HG03159 (cell line): ENCODE results near the gene RABGAP1.

ENCODE experiments used
- ATAC-seq: cut with Tn5 transposase; IDR thresholded peaks from one replicate; pipeline ENCODE4 v1.9.1; 2021; ENCODE audit warnings: mild to moderate bottlenecking, moderate library complexity; ENCODE audit not compliant: unreplicated experiment

Gene RABGAP1

GRCh38 chr9:123044586-123044985 lies 103.8 kb downstream of the RABGAP1 start:
- no peak for ATAC-seq

- no peak for ATAC-seq
Observed at GRCh38 chr9:123046406-123047195, 105.8 kb downstream of the RABGAP1 start.

DNA sequence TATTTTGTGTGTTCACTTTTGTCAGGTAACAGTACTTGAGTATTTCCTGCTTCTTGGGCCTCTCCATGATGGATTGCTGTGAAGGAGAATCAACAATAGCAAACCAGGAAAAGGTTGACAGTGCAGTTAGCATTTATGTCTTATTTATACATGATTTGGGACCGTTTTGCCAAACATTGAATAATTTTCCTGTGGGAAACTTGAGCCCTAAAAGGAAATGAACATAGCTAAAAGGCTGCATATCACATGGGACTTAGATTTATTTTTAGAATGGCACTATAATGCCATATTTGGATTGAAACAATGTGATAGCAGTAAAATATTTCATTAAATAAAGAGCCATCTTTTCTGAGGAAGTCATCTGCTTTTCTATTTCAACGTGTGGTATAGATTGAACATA lies 107.9 kb downstream of the RABGAP1 start:
- no peak for ATAC-seq

DNA sequence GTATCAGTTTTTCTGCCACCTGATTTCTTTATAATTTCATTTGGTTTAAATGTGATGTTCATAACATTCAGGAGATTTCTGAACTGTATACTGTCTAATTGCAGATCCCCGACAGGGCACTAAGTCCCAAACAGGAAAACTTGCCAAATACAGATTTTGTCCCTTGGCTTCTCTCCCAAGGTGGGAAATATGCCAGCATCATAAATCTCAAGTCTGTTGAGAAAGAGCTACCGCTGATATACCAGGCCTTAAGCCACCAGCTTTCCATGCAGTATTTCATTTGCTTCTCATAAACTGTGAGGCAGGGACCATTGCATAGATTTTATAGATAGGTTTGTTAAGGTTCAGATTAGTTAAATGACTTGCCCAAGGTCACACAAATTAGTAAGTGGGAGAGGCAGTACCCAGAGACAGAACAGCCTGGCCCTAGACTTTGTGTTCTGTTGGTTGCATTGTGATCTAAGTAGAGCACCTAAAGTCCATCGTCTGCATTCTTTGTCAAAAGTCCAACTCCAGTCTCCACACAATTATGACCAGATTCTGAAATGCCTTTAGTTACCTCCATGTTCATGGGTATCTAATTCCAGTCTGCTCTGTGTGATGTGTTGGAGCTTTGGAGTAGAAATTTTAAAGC lies 108.9 kb downstream of the RABGAP1 start:
- no peak for ATAC-seq

GRCh38 chr9:123053046-123053445 lies 112.2 kb downstream of the RABGAP1 start:
- ATAC-seq = no peak

DNA sequence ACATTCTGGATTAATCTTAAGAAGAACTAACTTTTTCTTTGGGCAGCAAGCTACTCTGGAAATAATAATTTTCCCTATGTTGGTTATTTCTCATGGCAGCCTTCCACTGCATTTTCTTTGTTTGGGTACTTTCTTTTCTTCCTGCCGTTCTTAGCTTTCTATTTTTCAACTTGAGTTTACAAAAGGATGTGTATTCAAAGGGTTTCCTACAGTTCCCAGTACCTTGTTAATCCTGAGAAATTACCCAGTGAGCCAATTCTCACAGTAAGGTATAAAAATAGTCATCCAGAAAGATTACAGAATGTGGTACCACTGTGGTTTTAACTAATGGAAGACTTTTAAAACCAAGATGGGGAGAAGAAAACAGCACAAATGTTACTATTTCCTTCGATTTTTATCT lies 112.9 kb downstream of the RABGAP1 start:
- ATAC-seq = no peak

DNA sequence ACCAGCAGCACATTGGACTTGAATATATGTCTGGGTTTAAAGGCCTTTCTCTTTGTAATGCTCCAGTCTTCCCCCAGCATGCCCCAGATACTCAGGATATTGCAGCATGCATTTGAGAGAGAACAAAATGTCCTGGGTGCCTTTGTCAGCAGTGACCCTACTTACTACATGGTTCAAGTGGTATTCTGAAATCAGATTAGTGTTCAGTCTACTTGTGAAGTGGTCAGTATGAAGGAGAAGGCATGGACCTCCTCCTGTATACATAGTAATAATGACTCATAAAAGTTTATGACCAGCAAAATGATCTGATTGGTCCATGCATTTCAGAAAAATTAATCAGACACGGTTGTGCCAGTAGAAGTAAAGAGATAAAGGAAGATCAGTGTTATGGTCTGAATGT lies 118.0 kb downstream of the RABGAP1 start:
- ATAC-seq = no peak

GRCh38 chr9:123059472-123060220 lies 118.8 kb downstream of the RABGAP1 start:
- ATAC-seq = no peak

GRCh38 chr9:123061216-123061615 lies 120.4 kb downstream of the RABGAP1 start:
- no peak for ATAC-seq

DNA sequence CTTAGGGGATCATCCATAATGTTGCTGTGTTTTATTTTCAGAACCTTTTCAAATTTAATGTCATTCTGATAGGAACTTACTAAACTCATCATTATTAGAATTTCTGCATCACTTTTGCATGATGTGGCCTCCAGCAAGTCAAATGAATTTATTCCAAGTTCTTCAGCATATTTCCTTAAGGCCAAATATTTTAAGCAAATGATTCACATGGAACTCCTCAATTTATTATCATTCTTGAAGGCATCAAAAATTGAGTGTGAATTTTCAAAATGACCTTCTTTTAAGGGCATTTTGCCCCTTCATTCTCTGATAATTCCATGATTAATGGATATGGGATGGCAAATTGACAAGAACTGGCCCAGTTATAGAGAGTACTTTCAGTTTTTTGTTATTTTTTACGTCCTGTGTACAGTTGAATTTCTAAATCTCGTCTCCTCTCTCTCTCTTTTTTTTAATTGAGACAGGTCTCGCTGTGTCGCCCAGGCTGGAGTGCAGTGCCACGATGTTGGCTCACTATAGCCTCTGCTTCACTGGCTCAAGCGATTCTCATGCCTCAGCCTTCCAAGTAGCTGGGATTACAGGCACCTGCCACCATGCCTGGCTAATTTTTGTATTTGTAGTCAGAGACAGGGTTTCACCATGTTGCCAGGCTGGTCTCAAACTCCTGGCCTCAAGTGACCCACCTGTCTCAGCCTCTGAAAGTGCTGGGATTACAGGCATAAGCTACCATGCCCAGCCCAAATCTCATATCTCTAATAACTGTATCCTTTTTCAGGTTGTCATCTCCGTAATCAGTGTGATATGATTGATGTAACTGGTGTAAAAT lies 121.7 kb downstream of the RABGAP1 start:
- no peak for ATAC-seq

DNA sequence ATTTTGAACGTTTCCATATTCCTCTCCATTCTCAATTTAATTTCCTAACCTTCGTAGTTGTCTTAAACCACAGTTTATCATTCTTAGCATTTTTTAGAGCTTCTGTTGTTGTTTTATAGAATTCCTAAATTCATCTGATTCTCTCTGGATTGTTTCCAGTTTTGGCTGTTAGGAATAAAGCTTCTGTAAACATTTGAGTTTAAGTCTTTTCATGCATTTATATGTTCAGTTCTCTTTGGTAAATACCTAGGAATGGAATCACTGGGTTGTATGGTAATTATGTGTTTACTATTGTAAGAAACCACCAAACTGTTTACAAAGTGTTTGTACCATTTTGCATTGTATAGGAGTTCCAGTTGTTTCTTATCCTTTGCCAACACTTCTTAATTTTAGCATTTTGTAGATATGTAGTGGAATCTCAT lies 122.4 kb downstream of the RABGAP1 start:
- no peak for ATAC-seq

- no peak for ATAC-seq
Observed at GRCh38 chr9:123063896-123064295, 123.1 kb downstream of the RABGAP1 start.

DNA sequence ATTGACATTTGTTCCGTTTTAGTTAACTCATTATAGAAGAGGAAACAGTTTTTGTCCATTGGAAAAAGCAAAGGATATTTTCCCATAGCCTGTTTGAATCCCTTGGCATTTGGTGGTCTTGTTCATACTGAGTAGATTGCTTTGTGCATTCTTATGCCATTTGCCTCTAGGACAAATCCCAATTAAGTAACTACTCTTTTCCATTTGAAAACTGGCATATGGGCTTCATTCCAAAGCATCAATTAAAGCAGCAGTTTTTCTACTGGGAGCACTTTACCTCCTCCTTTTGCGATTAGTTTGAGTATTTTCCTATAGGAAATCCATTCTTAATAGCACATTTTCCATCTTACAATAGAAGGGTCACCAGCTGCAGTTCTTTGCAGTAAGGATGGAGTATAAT lies 123.9 kb downstream of the RABGAP1 start:
- ATAC-seq = no peak

- no peak for ATAC-seq
Observed at GRCh38 chr9:123065196-123065595, 124.4 kb downstream of the RABGAP1 start.

- no peak for ATAC-seq
Observed at GRCh38 chr9:123067136-123067535, 126.3 kb downstream of the RABGAP1 start.

DNA sequence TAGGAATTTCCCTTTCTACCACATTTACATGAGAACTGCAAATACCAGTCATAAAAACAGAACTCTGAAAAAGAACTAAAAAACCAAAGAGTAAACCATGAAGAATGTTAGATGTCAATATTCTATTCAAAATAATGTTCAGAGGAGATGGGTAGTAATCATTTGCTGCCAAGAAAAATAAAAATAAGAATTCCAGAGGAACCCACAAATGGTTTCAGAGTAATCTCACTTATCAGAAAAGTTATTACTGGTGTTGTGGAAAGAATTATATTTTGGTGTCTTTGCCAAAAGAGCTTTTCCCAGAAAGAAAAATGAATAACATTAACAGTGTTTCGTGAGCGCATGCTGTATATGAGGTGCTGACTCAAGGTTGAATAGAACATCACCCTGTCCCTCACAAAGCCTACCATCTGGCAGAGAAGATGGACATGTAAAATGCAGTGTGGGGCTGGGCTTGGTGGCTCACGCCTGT lies 128.2 kb downstream of the RABGAP1 start:
- ATAC-seq = no peak

- ATAC-seq = no peak
Observed at GRCh38 chr9:123070198-123070597, 129.4 kb downstream of the RABGAP1 start.

GRCh38 chr9:123072407-123072995 lies 131.7 kb downstream of the RABGAP1 start:
- no peak for ATAC-seq

DNA sequence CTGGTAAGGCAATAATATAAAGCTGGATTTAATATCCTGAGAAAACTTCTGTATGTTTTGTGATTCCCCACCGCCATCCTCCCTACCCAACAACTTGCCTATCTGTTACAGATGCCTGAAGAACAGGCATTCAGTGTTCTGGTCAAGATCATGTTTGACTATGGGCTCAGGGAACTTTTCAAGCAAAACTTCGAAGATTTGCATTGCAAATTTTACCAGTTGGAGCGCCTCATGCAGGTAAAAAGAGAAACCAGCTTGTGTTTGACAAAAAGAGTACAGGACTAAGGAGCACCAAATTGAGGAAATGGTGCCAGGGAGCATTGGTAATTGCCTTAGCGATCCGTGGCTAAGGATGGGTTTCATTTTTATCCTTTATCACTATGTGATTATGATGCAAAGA lies 132.6 kb downstream of the RABGAP1 start:
- no peak for ATAC-seq

- no peak for ATAC-seq
Observed at GRCh38 chr9:123073991-123074422, 133.2 kb downstream of the RABGAP1 start.
